Type B pancreatic cell (in vitro differentiated cells): ENCODE results near the gene TRAPPC2L. TPM values are rescaled to one million over a fixed set of nuclear protein-coding genes. Genes with fewer than 3 reads are reported as not detected.
A peak's percentile ranks its signal among the peaks of the same experiment; 100 is the strongest.

Source experiments
- DNase-seq: peaks from one replicate; pipeline ENCODE4 v3.0.0; 2021; ENCODE audit warnings: mixed read lengths; ENCODE audit not compliant: unreplicated experiment; ENCODE audit errors: extremely low spot score
- H3K27ac Mint-ChIP-seq: 2 replicates; pipeline ENCODE4 v1.8.0; 2021; ENCODE audit warnings: mild to moderate bottlenecking, mixed read lengths
- H3K27me3 Mint-ChIP-seq: 2 replicates; pipeline ENCODE4 v1.8.0; 2021; ENCODE audit warnings: mixed read lengths
- H3K36me3 Mint-ChIP-seq: 2 replicates; pipeline ENCODE4 v1.8.0; 2021; ENCODE audit warnings: mixed read lengths
- H3K4me1 Mint-ChIP-seq: one replicate; pipeline ENCODE4 v1.8.0; 2021; ENCODE audit warnings: mixed read lengths; ENCODE audit not compliant: unreplicated experiment
- H3K4me3 Mint-ChIP-seq: 2 replicates; pipeline ENCODE4 v1.8.0; 2021; ENCODE audit warnings: mild to moderate bottlenecking, mixed read lengths
- H3K9me3 Mint-ChIP-seq: 2 replicates; pipeline ENCODE4 v1.8.0; 2021; ENCODE audit warnings: mixed read lengths
- CTCF ChIP-seq: fragments of 200-600 bp; sonication (generic); conservative IDR thresholded peaks from 2 replicates; pipeline ENCODE4 v1.5.0; 2021; ENCODE audit warnings: antibody characterized with exemption, mild to moderate bottlenecking
- total RNA-seq: library from RNA; stranded (reverse); gene quantifications from 2 replicates; pipeline ENCODE4 v1.2.1, GENCODE V29; 2021; ENCODE audit warnings: low replicate concordance

TRAPPC2L gene
- total RNA-seq, 1 donor from 2014 or later, result 91.4 TPM

DNA sequence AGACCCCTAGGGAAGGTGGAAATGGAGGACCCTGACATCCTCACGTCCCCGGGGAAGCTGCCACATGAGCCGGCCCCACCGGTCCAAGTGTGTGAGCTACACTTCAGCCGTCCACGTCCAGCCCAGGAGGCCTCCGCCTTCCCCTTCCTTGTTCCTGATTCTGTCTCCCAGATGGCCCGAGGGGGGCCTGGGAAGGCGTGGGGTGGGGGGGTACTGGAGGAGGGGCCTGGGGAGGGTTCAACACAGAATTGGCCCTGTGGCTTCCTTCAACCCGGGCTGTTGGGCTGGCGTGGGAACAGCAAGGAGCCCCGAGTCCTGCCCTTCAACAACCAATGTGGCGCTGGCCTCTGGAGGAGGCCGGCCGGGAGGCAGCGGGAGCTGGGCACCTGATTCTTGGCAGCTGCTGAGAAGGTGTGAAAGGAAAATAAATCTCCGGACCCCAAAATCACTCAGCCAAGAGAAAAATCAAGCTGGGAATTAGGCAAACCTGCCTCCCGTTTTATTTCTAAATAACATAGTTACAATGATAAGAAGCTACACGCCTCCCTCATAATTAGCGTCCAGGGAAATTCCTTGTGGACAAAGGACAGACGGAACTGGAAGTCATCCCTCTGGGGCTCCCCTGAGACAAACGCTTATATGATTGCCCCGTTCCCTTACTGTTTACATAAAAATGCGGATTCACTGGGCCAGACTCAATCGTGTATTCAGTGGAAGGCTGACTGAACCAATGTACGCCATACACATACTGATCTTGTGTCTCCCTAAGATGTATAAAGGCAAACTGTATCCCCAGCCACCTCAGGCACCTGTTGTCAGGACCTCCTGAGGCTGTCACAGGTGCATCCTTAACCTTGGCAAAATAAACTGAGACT is 43.4 kb upstream of the TRAPPC2L start:
- Mint-ChIP-seq H3K36me3 (no peaks in the 10 kb centered on the region), H3K9me3 (no peaks in the 10 kb centered on the region), H3K4me1 (peaks cover 3% of the 10 kb centered on the region), H3K4me3 (peak overlapping the region; percentile 55), H3K27ac (no peak overlapping the region), H3K27me3 (no peaks in the 10 kb centered on the region)
- DNase-seq, result no peak
- no peak for TF ChIP-seq CTCF

- Mint-ChIP-seq H3K4me1 (peaks cover 3% of the 10 kb centered on the region), H3K27ac (no peak overlapping the region), H3K9me3 (no peaks in the 10 kb centered on the region), H3K4me3 (no peak overlapping the region), H3K36me3 (no peaks in the 10 kb centered on the region), H3K27me3 (no peaks in the 10 kb centered on the region)
- no peak for DNase-seq
- TF ChIP-seq CTCF, result no peak
Observed at GRCh38 chr16:88814144-88814502, 42.8 kb upstream of the TRAPPC2L start.

- Mint-ChIP-seq H3K4me3 (no peak overlapping the region), H3K4me1 (peaks cover 3% of the 10 kb centered on the region), H3K27ac (no peak overlapping the region), H3K9me3 (no peaks in the 10 kb centered on the region), H3K36me3 (no peaks in the 10 kb centered on the region), H3K27me3 (no peaks in the 10 kb centered on the region)
- DNase-seq, result no peak
- no peak for TF ChIP-seq CTCF
Observed at GRCh38 chr16:88815227-88815626, 41.7 kb upstream of the TRAPPC2L start.

DNA sequence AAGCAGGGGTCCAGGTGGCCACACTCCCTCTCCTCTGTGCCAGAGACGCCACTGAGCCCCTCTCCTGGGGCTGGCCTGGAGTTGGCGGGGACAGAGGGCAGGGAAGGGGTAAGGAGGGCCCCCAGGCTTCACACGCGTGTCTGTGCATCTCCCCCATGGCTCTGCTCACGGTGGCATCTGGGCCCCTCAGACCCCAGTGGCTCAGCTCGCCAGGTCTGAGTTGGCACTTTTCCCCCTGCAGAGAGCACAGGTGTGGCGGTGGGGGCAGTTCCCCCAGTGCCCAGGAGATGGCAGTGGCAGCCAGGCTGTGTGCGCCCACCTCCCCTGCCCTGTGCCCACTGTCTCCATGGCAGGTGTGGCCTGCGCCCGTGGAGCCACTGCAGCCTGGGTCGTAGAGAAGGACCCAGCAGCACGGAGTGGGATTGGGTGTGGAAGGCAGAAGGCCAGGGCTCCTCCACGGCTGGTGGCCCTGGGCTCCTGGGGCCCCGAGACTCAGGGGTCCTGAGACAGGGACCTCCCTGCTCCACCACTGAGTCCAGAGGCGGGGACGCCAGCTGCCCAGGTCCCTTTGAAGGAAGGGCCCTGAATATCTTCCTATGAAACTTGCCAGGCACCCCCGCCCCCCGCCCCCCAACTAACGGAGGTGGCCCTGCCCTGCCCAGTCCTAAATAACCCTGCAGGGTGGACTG is 40.9 kb upstream of the TRAPPC2L start:
- H3K4me3 Mint-ChIP-seq, result no peak overlapping the region
- peak; percentile 79 for TF ChIP-seq CTCF

GRCh38 chr16:88816736-88817535 is 40.0 kb upstream of the TRAPPC2L start:
- no peaks in the 10 kb centered on the region for H3K27me3 Mint-ChIP-seq
- H3K4me3 Mint-ChIP-seq, result no peak overlapping the region
- no peak overlapping the region for H3K27ac Mint-ChIP-seq
- no peaks in the 10 kb centered on the region for H3K9me3 Mint-ChIP-seq
- peaks cover 3% of the 10 kb centered on the region for H3K4me1 Mint-ChIP-seq
- H3K36me3 Mint-ChIP-seq, result no peaks in the 10 kb centered on the region
- no peak for TF ChIP-seq CTCF
- DNase-seq, result no peak

More for the DNA sequence above, 40.9 kb upstream of the TRAPPC2L start:
- DNase-seq, result no peak
- Mint-ChIP-seq H3K27ac (no peak overlapping the region), H3K4me1 (peaks cover 3% of the 10 kb centered on the region), H3K27me3 (no peaks in the 10 kb centered on the region), H3K36me3 (no peaks in the 10 kb centered on the region), H3K9me3 (no peaks in the 10 kb centered on the region)
